ENCODE data around the gene RAI1. TPM values are rescaled to one million over a fixed set of nuclear protein-coding genes. Genes with fewer than 3 reads are reported as not detected.

Gene RAI1
- total RNA-seq, 4 donors from 2014 or later = 19.4 to 38.2 (median 35.3) TPM

DNA sequence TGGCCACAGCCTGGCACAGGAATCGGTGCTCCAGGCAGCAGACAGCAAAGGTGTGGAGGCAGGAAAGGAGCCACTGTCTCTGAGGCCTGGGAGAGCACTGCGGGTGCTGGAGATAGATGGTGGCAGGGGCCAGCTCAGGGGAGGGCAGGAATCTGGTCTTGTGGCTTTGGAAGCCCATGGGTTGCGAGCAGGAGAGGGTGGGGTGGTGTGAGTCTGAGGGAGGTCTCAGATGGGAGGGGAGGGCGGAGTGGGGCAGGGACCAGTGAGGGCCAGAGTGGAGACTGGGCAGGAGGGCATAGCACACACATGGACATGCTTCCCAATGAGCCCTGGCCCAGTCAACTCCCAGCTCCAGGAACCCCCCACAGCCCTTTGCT, 85.5 kb downstream of the RAI1 start:
- 54 to 61% methylated on average over 4 of the region's 4 CpGs for WGBS, 2 donors
- H3K4me3 ChIP-seq (ENCODE audit: low read depth, poor library complexity, severe bottlenecking) = no peak overlapping the region
- intact Hi-C loops (cut with DNase I; ENCODE audit: low total_unique reads) = no loop called here
- TF ChIP-seq, protein P1, sequence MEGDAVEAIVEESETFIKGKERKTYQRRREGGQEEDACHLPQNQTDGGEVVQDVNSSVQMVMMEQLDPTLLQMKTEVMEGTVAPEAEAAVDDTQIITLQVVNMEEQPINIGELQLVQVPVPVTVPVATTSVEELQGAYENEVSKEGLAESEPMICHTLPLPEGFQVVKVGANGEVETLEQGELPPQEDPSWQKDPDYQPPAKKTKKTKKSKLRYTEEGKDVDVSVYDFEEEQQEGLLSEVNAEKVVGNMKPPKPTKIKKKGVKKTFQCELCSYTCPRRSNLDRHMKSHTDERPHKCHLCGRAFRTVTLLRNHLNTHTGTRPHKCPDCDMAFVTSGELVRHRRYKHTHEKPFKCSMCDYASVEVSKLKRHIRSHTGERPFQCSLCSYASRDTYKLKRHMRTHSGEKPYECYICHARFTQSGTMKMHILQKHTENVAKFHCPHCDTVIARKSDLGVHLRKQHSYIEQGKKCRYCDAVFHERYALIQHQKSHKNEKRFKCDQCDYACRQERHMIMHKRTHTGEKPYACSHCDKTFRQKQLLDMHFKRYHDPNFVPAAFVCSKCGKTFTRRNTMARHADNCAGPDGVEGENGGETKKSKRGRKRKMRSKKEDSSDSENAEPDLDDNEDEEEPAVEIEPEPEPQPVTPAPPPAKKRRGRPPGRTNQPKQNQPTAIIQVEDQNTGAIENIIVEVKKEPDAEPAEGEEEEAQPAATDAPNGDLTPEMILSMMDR (IDR thresholded peaks at IDR 0.05) = no peak
- no peak for TF ChIP-seq POLR2A (IDR thresholded peaks at IDR 0.05)
- DNase-seq (ENCODE audit: low spot score in 2 of 2) = no peak

DNA sequence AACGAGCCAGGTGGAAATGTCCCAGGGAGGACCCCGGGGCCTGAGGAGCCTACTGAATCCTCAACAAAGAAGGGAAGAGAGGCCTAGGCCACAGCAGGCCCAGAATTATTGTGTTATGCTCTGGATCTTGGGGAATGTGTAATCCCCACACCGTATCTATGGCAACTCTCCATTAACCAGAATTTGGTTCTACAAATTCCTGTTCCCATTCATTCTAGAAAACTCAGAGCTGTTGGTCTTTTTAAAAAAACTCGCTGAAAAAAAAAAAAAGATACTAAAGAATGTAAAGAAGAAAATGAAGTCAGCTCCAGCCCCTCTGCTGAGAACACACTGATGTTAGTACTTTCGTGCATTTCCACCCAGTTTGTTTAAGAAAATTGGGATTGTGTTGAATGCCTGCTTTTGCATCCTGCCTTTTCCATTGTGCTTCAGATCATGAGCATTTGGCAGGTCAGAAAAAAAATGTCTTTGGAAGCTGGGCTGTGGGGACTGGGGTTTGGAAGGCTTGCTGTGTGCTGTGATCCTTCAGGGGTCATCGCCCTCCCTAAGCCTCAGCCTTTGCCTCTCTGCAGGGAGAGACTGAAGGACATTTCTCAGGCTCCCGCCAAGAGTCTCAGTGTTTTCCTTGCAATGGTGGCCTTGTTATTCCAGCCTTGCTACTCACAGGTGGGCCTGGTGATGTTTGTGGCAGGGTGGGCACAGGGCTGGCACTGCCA, 86.1 kb downstream of the RAI1 start:
- no peak overlapping the region for H3K4me3 ChIP-seq (ENCODE audit: low read depth, poor library complexity, severe bottlenecking)
- WGBS, 2 donors = 83 to 86% methylated on average over 7 of the region's 7 CpGs
- TF ChIP-seq POLR2A (IDR thresholded peaks at IDR 0.05) = no peak
- TF ChIP-seq, protein P1 (IDR thresholded peaks at IDR 0.05) = no peak
- intact Hi-C loops (cut with DNase I; ENCODE audit: low total_unique reads) = no loop called here
- no peak for DNase-seq (ENCODE audit: low spot score in 2 of 2)

DNA sequence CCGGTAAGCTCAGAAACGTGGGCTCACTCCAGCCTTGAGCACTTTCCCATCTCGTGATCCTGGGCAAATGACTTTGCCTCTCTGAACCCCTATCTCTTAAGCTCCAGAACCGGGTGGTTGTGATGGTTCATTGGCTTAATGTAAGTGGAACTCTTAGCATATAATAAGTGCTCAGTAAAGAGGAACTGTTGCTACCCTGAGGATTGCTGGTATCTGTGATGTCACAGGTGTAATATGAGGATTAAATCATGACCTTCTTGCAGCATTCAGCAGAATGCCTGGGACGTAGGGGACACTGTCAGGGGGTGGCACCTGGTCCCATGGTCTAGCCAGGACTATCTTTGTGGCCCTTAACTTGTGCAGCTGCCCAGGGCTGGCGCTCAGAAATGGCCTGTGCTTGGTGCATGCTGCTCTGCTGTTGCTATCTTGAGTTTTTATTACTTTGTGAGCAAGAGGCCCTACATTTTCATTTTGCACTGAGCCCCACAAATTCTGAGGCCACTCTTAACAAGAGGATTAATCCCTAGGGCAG, 86.7 kb downstream of the RAI1 start:
- no peak for DNase-seq (ENCODE audit: low spot score in 2 of 2)
- 92 to 95% methylated on average over 6 of the region's 6 CpGs for WGBS, 2 donors

DNA sequence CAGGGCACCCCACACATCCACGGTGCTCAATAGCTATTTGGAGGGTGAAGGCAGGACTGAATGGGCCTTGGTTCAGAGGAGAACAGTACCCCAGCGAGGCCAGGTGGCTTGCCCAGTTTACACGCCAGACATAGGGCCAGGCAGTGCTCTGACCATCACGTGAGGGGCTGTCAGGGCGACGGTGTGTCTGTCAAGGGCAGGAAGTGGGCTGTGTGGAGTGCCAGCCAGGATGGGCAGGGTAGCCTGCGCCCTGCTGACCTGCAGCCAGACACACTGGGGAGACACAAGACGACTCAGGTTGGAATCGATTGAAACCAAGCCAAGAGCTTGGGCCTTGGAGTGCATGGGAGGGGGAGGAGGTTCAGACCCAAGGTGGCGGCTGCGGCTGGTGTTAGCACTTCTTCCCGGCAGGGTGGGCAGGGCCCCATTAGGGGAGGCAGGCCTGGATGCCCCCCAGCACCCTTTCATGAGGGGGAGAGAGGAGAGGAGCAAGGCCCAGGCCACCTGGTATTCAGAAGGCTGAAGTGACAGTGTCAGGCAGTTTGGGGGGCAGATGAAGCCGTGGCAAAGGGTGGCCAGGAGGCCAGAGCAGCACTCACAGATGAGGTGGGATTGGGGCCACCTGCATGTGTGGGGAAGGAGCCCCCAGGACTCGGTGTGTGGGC, 87.3 kb downstream of the RAI1 start:
- TF ChIP-seq, protein P1 (IDR thresholded peaks at IDR 0.05) = no peak
- TF ChIP-seq POLR2A (IDR thresholded peaks at IDR 0.05) = no peak
- WGBS, 2 donors = 56 to 71% methylated on average over 14 of the region's 14 CpGs
- intact Hi-C loops (cut with DNase I; ENCODE audit: low total_unique reads) = no loop called here
- no peak overlapping the region for H3K4me3 ChIP-seq (ENCODE audit: low read depth, poor library complexity, severe bottlenecking)
- DNase-seq (ENCODE audit: low spot score in 2 of 2) = no peak

More for the DNA sequence above, 86.7 kb downstream of the RAI1 start:
- intact Hi-C loops (cut with DNase I; ENCODE audit: low total_unique reads) = no loop called here
- no peak overlapping the region for H3K4me3 ChIP-seq (ENCODE audit: low read depth, poor library complexity, severe bottlenecking)
- no peak for TF ChIP-seq POLR2A (IDR thresholded peaks at IDR 0.05)
- TF ChIP-seq, protein P1 (IDR thresholded peaks at IDR 0.05) = no peak

DNA sequence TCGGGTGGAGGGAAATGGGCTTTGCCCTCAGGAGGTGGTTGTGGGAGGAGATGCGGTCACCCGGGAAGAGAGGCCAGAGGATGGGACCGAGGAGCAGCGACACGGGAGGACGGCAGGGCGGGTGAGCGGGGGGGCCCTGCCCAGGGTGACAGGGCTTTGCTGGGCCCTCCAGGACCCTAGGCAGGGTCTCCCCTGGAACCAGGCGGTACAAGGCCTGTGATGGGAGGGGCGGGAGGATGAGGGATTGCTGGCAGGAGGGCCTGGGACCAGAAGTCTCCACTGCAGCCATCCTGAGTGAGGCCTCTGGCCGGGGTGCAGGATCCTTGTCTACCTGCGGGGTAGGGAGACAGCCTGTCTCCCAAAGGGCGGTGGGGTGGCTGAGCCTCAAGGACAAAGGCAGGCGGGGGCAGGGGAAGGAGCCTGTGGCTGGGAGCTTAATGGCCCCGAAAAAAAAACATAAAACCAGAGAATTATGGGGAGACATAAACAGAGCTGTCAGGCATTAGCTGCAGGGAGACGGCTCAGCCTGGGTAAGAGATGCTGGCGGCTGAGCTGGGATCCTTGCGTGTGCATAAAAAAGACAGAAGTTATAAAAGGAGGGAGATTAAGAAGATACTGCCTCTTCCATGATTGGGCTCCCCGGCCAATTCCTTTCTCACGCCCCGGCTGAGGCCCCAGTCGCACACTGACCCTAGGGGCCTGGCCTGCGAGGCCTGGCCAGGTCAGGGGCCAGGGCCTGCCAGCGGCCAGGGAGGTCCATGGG, 88.8 kb downstream of the RAI1 start:
- no peak for DNase-seq (ENCODE audit: low spot score in 2 of 2)
- TF ChIP-seq, protein P1 (IDR thresholded peaks at IDR 0.05) = no peak
- WGBS, 2 donors = 81 to 91% methylated on average over 24 to 25 of the region's 25 CpGs
- no peak overlapping the region for H3K4me3 ChIP-seq (ENCODE audit: low read depth, poor library complexity, severe bottlenecking)
- intact Hi-C loops (cut with DNase I; ENCODE audit: low total_unique reads) = no loop called here

All from lower leg skin (tissue), 4 donors.